ENCODE results near the gene BMP6. TPM values are rescaled to one million over a fixed set of nuclear protein-coding genes. Genes with fewer than 3 reads are reported as not detected.
A peak's percentile ranks its signal among the peaks of the same experiment; 100 is the strongest.

BMP6 gene
- total RNA-seq, 1 experiment from 2014 or later = 0.28 TPM

- Histone ChIP-seq H3K23me2 (ENCODE audit: insufficient read length, low read depth, low read length, poor library complexity, severe bottlenecking) (peaks cover 26% of the 10 kb centered on the region), H3K27me3 (ENCODE audit: insufficient read depth, low read length) (peaks cover 52% of the 10 kb centered on the region), H3K4me1 (ENCODE audit: insufficient read depth, low read length) (peaks cover 2% of the 10 kb centered on the region; the same call in 1 of the 2 replicates), H3K9ac (ENCODE audit: extremely low read depth, insufficient read length, low read length) (no peak overlapping the region), H2AK5ac (ENCODE audit: insufficient read length, low read length) (no peak overlapping the region), H2BK120ac (ENCODE audit: low read depth, low read length, poor library complexity, severe bottlenecking) (no peak overlapping the region), H4K8ac (replicated peaks; ENCODE audit: insufficient read length, low read depth, low read length) (no peak overlapping the region), H3K79me2 (ENCODE audit: insufficient read depth, low read length) (no peaks in the 10 kb centered on the region), H2AFZ (ENCODE audit: low read length) (no peak overlapping the region), H3T11ph (ENCODE audit: low read length) (no peak overlapping the region), H3K4me2 (ENCODE audit: insufficient read depth, insufficient read length, low read length) (peak overlapping the region; percentile 77), H2BK12ac (ENCODE audit: insufficient read length, low read depth, low read length) (no peak overlapping the region), H4K5ac (ENCODE audit: insufficient read length, low read depth, low read length) (no peak overlapping the region), H2BK15ac (ENCODE audit: low read depth, low read length) (no peak overlapping the region), H3K56ac (ENCODE audit: insufficient read length, low read depth, low read length) (no peak overlapping the region), H3K14ac (ENCODE audit: insufficient read depth, low read length) (no peak overlapping the region), H4K20me1 (ENCODE audit: control insufficient read depth, insufficient read depth, insufficient read length) (no peaks in the 10 kb centered on the region), H3K18ac (ENCODE audit: insufficient read length, low read depth, low read length) (no peak overlapping the region), H2BK20ac (ENCODE audit: low read depth, low read length, poor library complexity, severe bottlenecking) (no peak overlapping the region), H3K23ac (ENCODE audit: insufficient read length, low read depth, low read length) (no peak overlapping the region), H3K9me3 (ENCODE audit: control insufficient read depth, low read depth, low read length) (no peaks in the 10 kb centered on the region), H3K4ac (ENCODE audit: low read depth, low read length) (no peak overlapping the region), H4K91ac (ENCODE audit: insufficient read length, low read depth, low read length) (no peak overlapping the region), H3K79me1 (ENCODE audit: insufficient read depth, low read depth, low read length, poor library complexity, severe bottlenecking) (no peaks in the 10 kb centered on the region), H2BK5ac (ENCODE audit: insufficient read length, low read length) (no peak overlapping the region), H3K27ac (ENCODE audit: insufficient read length, low read depth, low read length) (no peak overlapping the region)
- H3K27me3 Mint-ChIP-seq (ENCODE audit: low read depth) = peaks cover 88% of the 10 kb centered on the region
- no peaks in the 10 kb centered on the region; a peak in 2 of 5 replicates for H3K9me3 Mint-ChIP-seq
- DNase-seq = peak; percentile 57
- TF ChIP-seq CTCF (conservative IDR thresholded peaks at IDR 0.05) = no peak
- peaks cover 30 to 34% of the 10 kb centered on the region in 2 experiments for H3K4me1 Mint-ChIP-seq
- H3K36me3 Mint-ChIP-seq (ENCODE audit: insufficient read depth in 1 of 3, low read depth in 3 of 3) = no peaks in the 10 kb centered on the region
- WGBS (ENCODE audit: extremely low coverage, insufficient read length, low lambda C conversion rate) = no CpG with 5 or more reads among the region's 73 CpGs
- no peak overlapping the region for H3K27ac Mint-ChIP-seq
- H3K4me3 Mint-ChIP-seq = peak overlapping the region; percentile 68 to 89
Observed at GRCh38 chr6:7726416-7727085, 652 bp downstream of the BMP6 start.
